HepG2 (cell line): ENCODE results near the gene RERG. TPM values are rescaled to one million over a fixed set of nuclear protein-coding genes. Genes with fewer than 3 reads are reported as not detected.

Source experiments
- ATAC-seq: fragments of 200-7000 bp; cut with Tn5 transposase; 3 replicates; pipeline ENCODE4 v1.9.1; 2020; ENCODE audit warnings: mild to moderate bottlenecking, moderate library complexity
- BruUV-seq: library from RNA; stranded (reverse); fragments of 400-500 nt; replicated peaks from 2 replicates; lab custom pipeline; 2021; lab: Mats Ljungman, UMichigan
- CTCF ChIA-PET: fragments of 300-600 bp; formaldehyde crosslinking; extraction: SDS; loops from one replicate; lab custom pipeline; 2021; ENCODE audit warnings: low total read pairs, inconsistent platforms, low intra/inter-chr PET ratio; lab: Yijun Ruan, JAX
- POLR2A ChIA-PET: fragments of 350-600 bp; sonication (Branson Sonifier 250); formaldehyde crosslinking; loops from one replicate; lab custom pipeline; 2020; ENCODE audit warnings: antibody characterized with exemption, inconsistent platforms; lab: Yijun Ruan, JAX
- DNase-seq: peaks from one replicate; pipeline ENCODE4 v3.0.0-alpha.2; 2015; ENCODE audit warnings: low spot score
- FAIRE-seq: peaks from 3 replicates; lab custom pipeline; 2011; peaks lifted over from hg19 to GRCh38; lab: Jason Lieb, UNC
- H2AFZ ChIP-seq: one replicate; pipeline ENCODE4 v1.6.1; 2011; ENCODE audit warnings: low read length, inconsistent platforms
- H3K27ac ChIP-seq: fragments of 300-600 bp; 3 replicates; pipeline ENCODE4 v1.8.0; 2011; ENCODE audit warnings: mixed run types, mild to moderate bottlenecking, mixed read lengths, low read length, inconsistent platforms; ENCODE audit not compliant: insufficient read depth; ENCODE audit errors: extremely low read length
- H3K27me3 ChIP-seq, 2 experiments: fragments of 200-600 bp in 1 of 2; 2 replicates in 1 of 2; 3 replicates in 1 of 2; pipeline versions ENCODE4 v1.6.0 to v1.8.0; 2011; ENCODE audit warnings: low read length in 2 of 2, mild to moderate bottlenecking in 2 of 2, moderate library complexity in 2 of 2, inconsistent platforms in 1 of 2; ENCODE audit not compliant: insufficient read depth in 2 of 2, control insufficient read depth in 1 of 2
- H3K36me3 ChIP-seq, 2 experiments: fragments of 200-600 bp in 1 of 2; replicated peaks in 1 of 2; 2 replicates in 1 of 2; 3 replicates in 1 of 2; pipeline versions ENCODE4 v1.5.1 to v1.8.0; 2011; ENCODE audit warnings: low read length in 2 of 2, inconsistent platforms in 1 of 2; ENCODE audit not compliant: insufficient read depth in 2 of 2, control insufficient read depth in 1 of 2
- H3K4me1 ChIP-seq: 2 replicates; pipeline ENCODE4 v1.5.1; 2012; ENCODE audit warnings: low read length, inconsistent platforms; ENCODE audit not compliant: insufficient read depth
- H3K4me2 ChIP-seq: 2 replicates; pipeline ENCODE4 v1.6.0; 2011; ENCODE audit warnings: low read depth, low read length, inconsistent platforms
- H3K4me3 ChIP-seq, 3 experiments: fragments of 200-600 bp in 1 of 3; sonication (generic), shearing (Covaris generic) in 1 of 3; replicated peaks in 1 of 3; 2 replicates each; pipeline ENCODE4 v1.5.1; 2011 to 2016; ENCODE audit warnings: low read length in 3 of 3, inconsistent platforms in 2 of 3, low read depth in 2 of 3, mild to moderate bottlenecking in 2 of 3, control low read depth in 1 of 3, mixed read lengths in 1 of 3; ENCODE audit not compliant: insufficient read depth in 1 of 3
- H3K79me2 ChIP-seq: one replicate; pipeline ENCODE4 v1.6.1; 2011; ENCODE audit warnings: low read length, inconsistent platforms; ENCODE audit not compliant: insufficient read depth
- H3K9ac ChIP-seq: 2 replicates; pipeline ENCODE4 v1.6.0; 2011; ENCODE audit warnings: mild to moderate bottlenecking, low read depth, low read length, inconsistent platforms; ENCODE audit not compliant: insufficient read depth
- H3K9me3 ChIP-seq: 2 replicates; pipeline ENCODE4 v1.5.1; 2012; ENCODE audit warnings: mild to moderate bottlenecking, low read length
- H4K20me1 ChIP-seq: 2 replicates; pipeline ENCODE4 v1.6.0; 2011; ENCODE audit warnings: inconsistent platforms, mild to moderate bottlenecking, low read length, moderate library complexity; ENCODE audit not compliant: insufficient read depth
- CBX5 ChIP-seq: sonication (generic); formaldehyde crosslinking; IDR thresholded peaks from 2 replicates; pipeline ENCODE4 v1.4.0; 2020; ENCODE audit warnings: missing genetic modification reagents, borderline replicate concordance
- E2F5 ChIP-seq: sonication (generic); formaldehyde crosslinking; conservative IDR thresholded peaks from 2 replicates; pipeline ENCODE4 v1.4.0; 2020; ENCODE audit warnings: missing genetic modification reagents
- HDAC1 ChIP-seq: sonication (generic); formaldehyde crosslinking; IDR thresholded peaks from 2 replicates; pipeline ENCODE4 v1.5.1; 2020; ENCODE audit warnings: mild to moderate bottlenecking, missing genetic modification reagents
- HINFP ChIP-seq: sonication (generic); formaldehyde crosslinking; IDR thresholded peaks from 2 replicates; pipeline ENCODE4 v1.4.0; 2020; ENCODE audit warnings: low read depth, mild to moderate bottlenecking, missing genetic modification reagents
- HMG20A ChIP-seq: IDR thresholded peaks from 2 replicates; pipeline ENCODE4 v1.6.1; 2016; ENCODE audit warnings: borderline replicate concordance
- HMG20B ChIP-seq: conservative IDR thresholded peaks from 2 replicates; pipeline ENCODE4 v1.6.1; 2016; ENCODE audit warnings: missing genetic modification reagents, missing compliant biosample characterization
- IRF9 ChIP-seq: sonication (generic); formaldehyde crosslinking; IDR thresholded peaks from 2 replicates; pipeline ENCODE4 v1.8.0; 2022; ENCODE audit warnings: missing genetic modification reagents, mild to moderate bottlenecking, borderline replicate concordance
- REPIN1 ChIP-seq: sonication (generic); formaldehyde crosslinking; IDR thresholded peaks from 2 replicates; pipeline ENCODE4 v1.8.0; 2022; ENCODE audit warnings: missing genetic modification reagents, low read depth, mild to moderate bottlenecking, borderline replicate concordance
- TBL1XR1 ChIP-seq: fragments of 150-350 bp; IDR thresholded peaks from 2 replicates; pipeline ENCODE4 v1.6.1; 2014; ENCODE audit warnings: borderline replicate concordance, low read length; ENCODE audit not compliant: partially characterized antibody
- TSC22D2 ChIP-seq: sonication (generic); formaldehyde crosslinking; IDR thresholded peaks from 2 replicates; pipeline ENCODE4 v1.5.1; 2020; ENCODE audit warnings: missing genetic modification reagents, mild to moderate bottlenecking, borderline replicate concordance
- U2AF2 ChIP-seq: fragments of 200-400 bp; formaldehyde crosslinking; IDR thresholded peaks from 2 replicates; pipeline ENCODE4 v1.6.1; 2017; ENCODE audit warnings: low read depth, mild to moderate bottlenecking, low read length
- ZC3H13 ChIP-seq: sonication (generic); formaldehyde crosslinking; IDR thresholded peaks from 2 replicates; pipeline ENCODE4 v1.8.1; 2023; ENCODE audit warnings: mild to moderate bottlenecking, missing genetic modification reagents, moderate library complexity
- ZFP1 ChIP-seq: IDR thresholded peaks from 2 replicates; pipeline ENCODE4 v1.6.1; 2016
- ZMAT5 ChIP-seq: sonication (generic); formaldehyde crosslinking; IDR thresholded peaks from 2 replicates; pipeline ENCODE4 v1.5.0; 2020; ENCODE audit warnings: mild to moderate bottlenecking, low read depth, missing genetic modification reagents, borderline replicate concordance
- ZNF143 ChIP-seq: sonication (generic); formaldehyde crosslinking; IDR thresholded peaks from 2 replicates; pipeline ENCODE4 v1.4.0; 2020; ENCODE audit warnings: missing genetic modification reagents
- ZNF546 ChIP-seq: sonication (generic); formaldehyde crosslinking; conservative IDR thresholded peaks from 2 replicates; pipeline ENCODE4 v1.8.1; 2023; ENCODE audit warnings: mild to moderate bottlenecking, missing genetic modification reagents
- ZNF558 ChIP-seq: sonication (generic); formaldehyde crosslinking; IDR thresholded peaks from 2 replicates; pipeline ENCODE4 v1.9.0; 2022; ENCODE audit warnings: mild to moderate bottlenecking, missing genetic modification reagents, borderline replicate concordance
- WGBS: methylation state at CpG from one replicate; pipeline ENCODE4 v1.1.6; 2017; ENCODE audit warnings: low lambda C conversion rate; 5-methylcytosine and 5-hydroxymethylcytosine counted together
- in situ Hi-C: cut with HindIII; loops from 2 replicates; pipeline ENCODE4 v1.10.0; 2017; ENCODE audit warnings: low pct_unique_long_range_greater_than_20kb; ENCODE audit not compliant: extremely low pct_ligation_motif_present
- intact Hi-C: fragments of 100-400 bp; cut with micrococcal nuclease; formaldehyde crosslinking; loops from one replicate; pipeline ENCODE4 v1.10.0; 2022; ENCODE audit not compliant: unreplicated experiment
- polyA plus RNA-seq, 8 experiments: library from polyadenylated mRNA; depleted of rRNA in 3 of 8; stranded (reverse) in 7 of 8; unstranded in 1 of 8; fragments of >200 nt; fragmentation: Illumina TruSeq in 4 of 8; extraction: Trizol in 4 of 8; gene quantifications; 2 replicates each; pipeline versions ENCODE4 v1.2.1 to v1.2.3, GENCODE V29; 2011 to 2016; ENCODE audit warnings: low read depth in 4 of 8, missing spikeins in 1 of 8, mixed read lengths in 1 of 8; ENCODE audit not compliant: insufficient read depth in 1 of 8
- total RNA-seq, 5 experiments: library from RNA; depleted of rRNA; stranded (reverse); fragments of >200 nt; fragmentation: Illumina TruSeq; extraction: Trizol; gene quantifications; 2 replicates each; pipeline ENCODE4 v1.2.3, GENCODE V29; 2016; ENCODE audit warnings: low read depth in 1 of 5

The RERG gene
- total and polyA plus RNA-seq, 2 of the 13 experiments (the other 11 are each of a cell fraction or from before 2014, with no cell fraction given): not detected

- H3K27me3 ChIP-seq: no peaks in the 10 kb centered on the region
- TF ChIP-seq HMG20B (CRISPR knock-in tag): no peak
- TF ChIP-seq U2AF2: no peak
- TF ChIP-seq ZNF558: no peak
- no peak for TF ChIP-seq IRF9 (CRISPR knock-in tag)
- 1% methylated on average over 2 of the region's 2 CpGs for WGBS
- DNase-seq: no peak
- H3K36me3 ChIP-seq: no peaks in the 10 kb centered on the region
- POLR2A ChIA-PET: no interaction called here
- BruUV-seq: no TSS peak
- intact Hi-C loops (no loop called here), in situ Hi-C loops (no loop called here)
- ATAC-seq: no peak
- no peaks in the 10 kb centered on the region for H4K20me1 ChIP-seq
- no peaks in the 10 kb centered on the region for H3K9me3 ChIP-seq
- FAIRE-seq: no peak
- CTCF ChIA-PET: no interaction called here
- H2AFZ ChIP-seq: no peak overlapping the region
- H3K4me3 ChIP-seq: no peak overlapping the region
- H3K9ac ChIP-seq: no peak overlapping the region
- no peak overlapping the region for H3K4me2 ChIP-seq
- no peaks in the 10 kb centered on the region for H3K4me1 ChIP-seq
- no peak overlapping the region for H3K27ac ChIP-seq
- no peaks in the 10 kb centered on the region for H3K79me2 ChIP-seq
Measured at GRCh38 chr12:15179672-15180071, 41.5 kb downstream of the RERG start.

GRCh38 chr12:15173142-15173541 is 48.1 kb downstream of the RERG start:
- Histone ChIP-seq H3K27ac (no peak overlapping the region), H3K4me3 (no peak overlapping the region), H3K4me2 (no peak overlapping the region), H2AFZ (no peak overlapping the region), H3K79me2 (no peaks in the 10 kb centered on the region), H3K4me1 (no peaks in the 10 kb centered on the region), H3K27me3 (no peaks in the 10 kb centered on the region), H4K20me1 (no peaks in the 10 kb centered on the region), H3K9ac (no peak overlapping the region), H3K9me3 (no peaks in the 10 kb centered on the region), H3K36me3 (no peaks in the 10 kb centered on the region)
- 89% methylated on average over 2 of the region's 2 CpGs for WGBS
- in situ Hi-C loops (no loop called here), intact Hi-C loops (no loop called here)
- no TSS peak for BruUV-seq
- CTCF ChIA-PET: no interaction called here
- ATAC-seq (no peak), DNase-seq (no peak), FAIRE-seq (no peak)
- POLR2A ChIA-PET: no interaction called here
- no peak for TF ChIP-seq TSC22D2 (CRISPR knock-in tag)
- no peak for TF ChIP-seq CBX5 (CRISPR knock-in tag)
- no peak for TF ChIP-seq TBL1XR1
- TF ChIP-seq ZC3H13 (CRISPR knock-in tag): no peak
- TF ChIP-seq ZNF143: no peak
- no peak for TF ChIP-seq ZMAT5 (CRISPR knock-in tag)
- no peak for TF ChIP-seq HMG20A (CRISPR knock-in tag)
- TF ChIP-seq HINFP (CRISPR knock-in tag): no peak
- no peak for TF ChIP-seq ZNF546 (CRISPR knock-in tag)
- no peak for TF ChIP-seq HDAC1
- no peak for TF ChIP-seq ZFP1 (CRISPR knock-in tag)
- TF ChIP-seq E2F5: no peak
- no peak for TF ChIP-seq REPIN1
